HUES48 (cell line): ENCODE measurements around the gene BCL11B.
A peak's percentile ranks its signal among the peaks of the same experiment; 100 is the strongest.

Experiments
- H3K27ac ChIP-seq: one replicate; pipeline ENCODE4 v1.7.0; 2013; ENCODE audit warnings: low read depth, low read length, inconsistent platforms
- H3K27me3 ChIP-seq: 2 replicates; pipeline ENCODE4 v1.6.1; 2013; ENCODE audit warnings: mild to moderate bottlenecking, low read length; ENCODE audit not compliant: control insufficient read depth, insufficient read depth
- H3K36me3 ChIP-seq: 2 replicates; pipeline ENCODE4 v1.6.1; 2013; ENCODE audit warnings: low read length; ENCODE audit not compliant: control insufficient read depth, insufficient read depth
- H3K4me1 ChIP-seq: 2 replicates; pipeline ENCODE4 v1.6.1; 2013; ENCODE audit warnings: mild to moderate bottlenecking, low read length; ENCODE audit not compliant: control insufficient read depth, insufficient read depth
- H3K4me3 ChIP-seq: 2 replicates; pipeline ENCODE4 v1.5.1; 2013; ENCODE audit warnings: mild to moderate bottlenecking, low read depth, low read length
- H3K9ac ChIP-seq: 2 replicates; pipeline ENCODE4 v1.6.1; 2013; ENCODE audit warnings: mild to moderate bottlenecking, low read depth, low read length, moderate library complexity
- H3K9me3 ChIP-seq: 2 replicates; pipeline ENCODE4 v1.6.1; 2013; ENCODE audit warnings: low read length; ENCODE audit not compliant: control insufficient read depth, insufficient read depth

BCL11B gene

GRCh38 chr14:99273766-99274345 lies 1.9 kb upstream of the BCL11B start:
- no peaks in the 10 kb centered on the region for H3K36me3 ChIP-seq
- H3K4me3 ChIP-seq: peak overlapping the region; percentile 67
- peaks cover 37% of the 10 kb centered on the region for H3K4me1 ChIP-seq
- H3K9ac ChIP-seq: peak overlapping the region; percentile 38; the same call in 1 of the 2 replicates
- no peaks in the 10 kb centered on the region for H3K9me3 ChIP-seq
- H3K27me3 ChIP-seq: peaks cover 35% of the 10 kb centered on the region
- H3K27ac ChIP-seq: no peak overlapping the region

GRCh38 chr14:99272899-99273765 lies 1.1 kb upstream of the BCL11B start:
- H3K27ac ChIP-seq: no peak overlapping the region
- H3K9ac ChIP-seq: no peak overlapping the region
- H3K27me3 ChIP-seq: peaks cover 42% of the 10 kb centered on the region

GRCh38 chr14:99272632-99272898 lies 568 bp upstream of the BCL11B start:
- H3K36me3 ChIP-seq: no peaks in the 10 kb centered on the region
- H3K4me1 ChIP-seq: peaks cover 43% of the 10 kb centered on the region
- no peaks in the 10 kb centered on the region for H3K9me3 ChIP-seq
- H3K27ac ChIP-seq: no peak overlapping the region
- no peak overlapping the region for H3K9ac ChIP-seq
- peak overlapping the region; percentile 67 for H3K4me3 ChIP-seq
- H3K27me3 ChIP-seq: peaks cover 46% of the 10 kb centered on the region

More at GRCh38 chr14:99272899-99273765, 1.1 kb upstream of the BCL11B start:
- Histone ChIP-seq H3K36me3 (no peaks in the 10 kb centered on the region), H3K9me3 (no peaks in the 10 kb centered on the region), H3K4me3 (peak overlapping the region; percentile 67), H3K4me1 (peaks cover 43% of the 10 kb centered on the region)

- peak overlapping the region; percentile 28; the same call in 1 of the 2 replicates for H3K9ac ChIP-seq
- peak overlapping the region; percentile 67 for H3K4me3 ChIP-seq
- peaks cover 45% of the 10 kb centered on the region for H3K27me3 ChIP-seq
These were observed 616 bp downstream of the BCL11B start for GRCh38 chr14:99271221-99271941.

GRCh38 chr14:99270458-99271220 lies 1.4 kb downstream of the BCL11B start:
- Histone ChIP-seq H3K4me1 (peaks cover 40% of the 10 kb centered on the region), H3K36me3 (no peaks in the 10 kb centered on the region), H3K9me3 (no peaks in the 10 kb centered on the region), H3K9ac (no peak overlapping the region), H3K4me3 (peak overlapping the region; percentile 67), H3K27me3 (peaks cover 38% of the 10 kb centered on the region), H3K27ac (peak overlapping the region; percentile 75)

More at GRCh38 chr14:99271221-99271941, 616 bp downstream of the BCL11B start:
- H3K9me3 ChIP-seq: no peaks in the 10 kb centered on the region
- H3K36me3 ChIP-seq: no peaks in the 10 kb centered on the region
- H3K27ac ChIP-seq: peak overlapping the region; percentile 75
- H3K4me1 ChIP-seq: peaks cover 41% of the 10 kb centered on the region

GRCh38 chr14:99268810-99269707 lies 2.9 kb downstream of the BCL11B start:
- Histone ChIP-seq H3K9ac (no peak overlapping the region; the same call in 1 of the 2 replicates), H3K4me1 (peaks cover 43% of the 10 kb centered on the region), H3K9me3 (no peaks in the 10 kb centered on the region), H3K36me3 (no peaks in the 10 kb centered on the region), H3K4me3 (peak overlapping the region; percentile 67), H3K27me3 (peaks cover 38% of the 10 kb centered on the region), H3K27ac (no peak overlapping the region)

GRCh38 chr14:99267837-99268781 lies 3.9 kb downstream of the BCL11B start:
- no peaks in the 10 kb centered on the region for H3K36me3 ChIP-seq
- no peak overlapping the region; the same call in 1 of the 2 replicates for H3K9ac ChIP-seq
- H3K9me3 ChIP-seq: no peaks in the 10 kb centered on the region
- H3K27me3 ChIP-seq: peaks cover 30% of the 10 kb centered on the region
- H3K4me3 ChIP-seq: peak overlapping the region; percentile 67
- H3K27ac ChIP-seq: no peak overlapping the region
- H3K4me1 ChIP-seq: peaks cover 50% of the 10 kb centered on the region

GRCh38 chr14:99267381-99267780 lies 4.6 kb downstream of the BCL11B start:
- no peaks in the 10 kb centered on the region for H3K36me3 ChIP-seq
- H3K4me3 ChIP-seq: 0 out of 2 replicates have a peak overlapping the region, but pooled peaks have one; percentile 1
- H3K27ac ChIP-seq: no peak overlapping the region
- H3K4me1 ChIP-seq: peaks cover 53% of the 10 kb centered on the region
- no peaks in the 10 kb centered on the region for H3K9me3 ChIP-seq
- peaks cover 24% of the 10 kb centered on the region for H3K27me3 ChIP-seq
- H3K9ac ChIP-seq: no peak overlapping the region
